M059J (cell line): ENCODE results near the gene SPINK14. TPM values are rescaled to one million over a fixed set of nuclear protein-coding genes. Genes with fewer than 3 reads are reported as not detected.
A peak's percentile ranks its signal among the peaks of the same experiment; 100 is the strongest.

Source experiments
- DNase-seq: peaks from one replicate; pipeline ENCODE4 v3.0.0-alpha.2; 2012; ENCODE audit warnings: low read depth
- total RNA-seq: library from RNA; depleted of rRNA; stranded (reverse); fragments of >200 nt; shearing (Covaris generic); gene quantifications from 2 replicates; pipeline ENCODE4 v1.2.3, GENCODE V29; 2014; rRNA removed

Gene SPINK14, protein sequence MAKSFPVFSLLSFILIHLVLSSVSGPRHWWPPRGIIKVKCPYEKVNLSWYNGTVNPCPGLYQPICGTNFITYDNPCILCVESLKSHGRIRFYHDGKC
- not detected in 2 replicates for total RNA-seq

DNA sequence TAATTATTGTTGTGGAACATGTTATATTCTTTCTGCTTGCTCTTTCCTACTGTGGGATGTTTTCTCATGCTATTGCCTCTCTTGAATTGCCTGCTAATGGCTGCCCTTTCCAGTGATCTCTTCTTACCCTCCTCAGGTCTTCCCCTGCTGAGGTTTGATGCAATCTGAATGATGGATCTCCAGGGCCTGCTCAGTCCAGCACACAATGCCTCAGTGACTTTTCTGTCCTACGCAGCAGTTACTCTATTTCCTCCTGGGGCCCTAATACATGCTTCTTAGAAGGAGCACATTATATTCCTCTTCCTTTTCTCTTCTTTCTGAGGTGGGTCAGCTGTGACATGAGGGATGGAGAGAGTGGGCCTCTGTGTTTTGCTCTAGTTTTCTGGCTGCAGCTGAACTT, at the start of gene SPINK14:
SPINK14 (plus strand) TSS at position 301 of the 400 bp plus-strand sequence. CDS start 1,187 bp downstream, outside the sequence.
- no peak for DNase-seq

DNA sequence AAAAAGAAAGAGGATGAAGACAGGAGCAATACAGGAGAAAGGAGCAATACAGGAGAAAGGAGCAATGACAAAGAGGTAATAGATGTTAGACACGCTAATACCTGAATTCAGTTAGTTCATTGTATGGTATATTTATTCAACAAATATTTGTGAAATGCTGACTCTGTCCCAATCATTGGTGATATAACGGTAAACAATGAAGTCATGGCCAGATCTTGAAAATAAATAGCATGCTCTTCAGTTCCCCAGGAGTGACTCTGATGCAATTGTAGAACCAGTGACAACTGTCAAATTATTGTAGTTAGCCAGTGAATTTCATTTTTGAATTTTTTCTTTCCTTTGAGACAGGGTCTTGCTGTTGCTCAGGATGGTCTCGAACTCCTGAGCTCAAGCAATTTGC, 48.0 kb upstream of the SPINK14 start:
- DNase-seq = no peak

DNA sequence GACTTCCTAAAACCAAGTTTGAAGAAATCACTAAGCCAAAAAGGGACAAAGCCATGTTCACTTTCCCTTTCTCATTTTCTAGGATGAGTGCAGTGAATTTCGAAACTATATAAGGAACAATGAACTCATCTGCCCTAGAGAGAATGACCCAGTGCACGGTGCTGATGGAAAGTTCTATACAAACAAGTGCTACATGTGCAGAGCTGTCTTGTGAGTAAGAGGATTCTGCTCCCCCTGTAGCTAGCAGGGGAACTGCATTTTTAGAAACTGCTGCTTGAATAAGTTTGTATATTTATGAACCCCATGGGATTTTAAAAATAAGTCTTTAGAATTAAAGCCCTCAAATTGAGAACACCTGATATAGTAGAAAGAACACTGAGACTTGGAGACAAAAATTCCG, 42.7 kb upstream of the SPINK14 start:
- no peak for DNase-seq

DNA sequence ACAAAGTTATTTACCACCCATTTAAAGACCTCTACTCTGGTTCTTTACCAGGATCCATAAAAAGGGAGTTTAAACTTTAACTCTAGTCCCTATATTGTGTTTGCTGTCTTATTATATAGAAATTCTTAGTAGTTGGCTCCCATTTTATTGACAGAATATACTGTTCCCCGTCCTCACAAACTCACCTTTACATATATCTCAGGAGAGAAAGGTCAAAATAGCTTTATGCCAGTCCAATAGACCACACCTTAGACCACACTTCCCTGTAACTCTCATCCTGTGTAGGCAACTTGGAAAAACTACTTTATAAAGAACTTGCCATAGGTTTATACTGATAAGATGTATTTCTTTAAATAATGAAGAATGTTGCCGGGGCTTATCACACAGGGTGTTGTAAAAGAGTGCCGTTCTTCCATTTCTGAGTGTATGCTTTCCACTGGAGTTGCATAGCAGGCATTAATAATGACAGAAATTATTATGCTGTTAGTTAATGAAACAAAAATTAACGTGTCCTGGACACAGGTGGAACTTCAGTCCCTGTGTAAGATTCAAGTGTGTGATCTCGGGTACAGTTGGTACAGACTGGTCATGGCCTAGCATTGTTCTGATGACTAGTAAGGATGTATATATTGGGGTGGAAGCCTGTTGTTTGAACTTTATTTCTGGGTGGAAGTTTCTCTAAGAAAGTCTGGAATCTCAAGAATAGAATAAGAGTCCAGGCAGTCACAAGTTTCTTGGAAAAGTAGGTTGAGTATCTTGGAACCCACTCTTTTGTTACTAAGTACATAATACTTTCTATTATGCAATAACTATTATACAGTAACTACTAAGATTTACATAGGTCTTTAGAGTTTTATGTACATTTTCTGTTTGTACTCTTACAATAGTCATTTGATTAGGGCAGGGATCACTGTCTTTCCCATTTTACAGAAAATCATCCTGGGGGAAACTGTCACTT, 33.0 kb upstream of the SPINK14 start:
- DNase-seq = no peak

DNA sequence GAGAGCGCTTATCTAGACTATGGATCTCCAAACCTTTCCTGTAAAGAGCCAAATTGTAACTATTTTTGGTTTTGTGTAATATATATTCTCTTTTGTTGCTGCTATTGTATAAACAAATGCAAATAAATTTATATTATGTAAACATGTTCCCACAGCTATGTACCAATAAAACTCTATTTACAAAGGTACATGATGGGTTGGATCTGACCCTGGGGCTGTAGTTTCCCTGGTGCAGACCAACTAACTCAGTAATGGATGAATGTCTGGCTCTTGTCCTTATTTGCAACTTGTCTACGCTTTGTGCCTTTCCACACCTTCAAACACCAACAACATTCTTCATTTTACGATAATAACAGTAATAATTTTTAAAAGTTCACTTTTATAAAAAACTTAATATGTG, 27.5 kb upstream of the SPINK14 start:
- no peak for DNase-seq

DNA sequence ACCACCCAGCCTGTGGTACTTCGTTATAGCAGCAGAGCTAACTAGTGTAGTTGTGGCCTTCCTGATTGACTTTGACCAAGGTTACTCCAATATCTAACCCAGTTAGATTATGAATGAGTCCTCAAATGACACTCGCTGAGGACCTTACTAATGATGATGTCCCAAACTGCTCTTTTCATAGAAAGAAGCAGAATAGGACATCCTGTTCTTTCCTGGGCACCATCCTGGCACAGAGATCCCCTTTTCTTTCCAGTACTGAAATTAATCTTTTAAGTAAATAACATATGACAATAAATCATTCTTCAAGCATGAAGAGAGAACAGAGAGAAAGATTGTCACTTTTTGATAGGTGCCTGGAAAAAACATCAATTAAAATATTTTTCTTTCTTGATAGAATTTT, 26.7 kb upstream of the SPINK14 start:
- no peak for DNase-seq

DNA sequence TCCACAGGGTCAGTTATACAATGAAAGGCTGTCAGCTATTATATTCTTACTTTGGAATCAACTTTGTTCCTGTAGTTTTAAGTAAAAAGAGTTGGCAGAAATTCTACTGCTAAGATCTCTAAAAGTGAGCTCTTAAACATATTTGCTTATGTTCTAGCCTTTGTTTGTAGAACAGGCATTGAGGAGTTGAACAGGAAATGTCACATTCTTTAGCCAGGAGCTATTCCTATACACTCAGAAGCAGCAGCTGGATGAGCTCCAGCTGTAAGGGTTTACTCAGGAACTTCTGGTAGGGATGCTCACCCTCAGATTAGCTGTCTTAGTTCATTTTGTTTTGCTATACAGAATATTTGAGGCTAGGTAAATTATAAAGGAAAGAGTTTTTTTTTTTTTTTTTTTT, 22.4 kb upstream of the SPINK14 start:
- DNase-seq = no peak

DNA sequence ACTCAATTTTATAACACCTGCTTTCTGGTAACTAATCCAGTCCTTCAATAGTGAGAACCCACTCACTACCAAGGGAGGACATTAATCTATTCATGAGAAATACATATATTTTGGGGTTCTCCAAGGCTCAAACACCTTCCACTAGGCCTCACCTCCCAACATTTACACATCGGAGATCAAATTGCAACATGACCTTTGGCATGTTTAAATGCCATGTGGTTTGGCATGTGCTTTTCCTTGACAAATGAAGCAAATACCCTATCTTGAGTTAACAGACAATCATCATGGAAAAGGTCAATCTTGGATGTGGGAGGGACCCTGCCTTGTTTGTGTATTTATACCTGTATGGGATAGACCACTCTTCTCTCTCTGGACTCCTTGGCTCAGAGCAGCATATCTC, 21.9 kb upstream of the SPINK14 start:
- no peak for DNase-seq

DNA sequence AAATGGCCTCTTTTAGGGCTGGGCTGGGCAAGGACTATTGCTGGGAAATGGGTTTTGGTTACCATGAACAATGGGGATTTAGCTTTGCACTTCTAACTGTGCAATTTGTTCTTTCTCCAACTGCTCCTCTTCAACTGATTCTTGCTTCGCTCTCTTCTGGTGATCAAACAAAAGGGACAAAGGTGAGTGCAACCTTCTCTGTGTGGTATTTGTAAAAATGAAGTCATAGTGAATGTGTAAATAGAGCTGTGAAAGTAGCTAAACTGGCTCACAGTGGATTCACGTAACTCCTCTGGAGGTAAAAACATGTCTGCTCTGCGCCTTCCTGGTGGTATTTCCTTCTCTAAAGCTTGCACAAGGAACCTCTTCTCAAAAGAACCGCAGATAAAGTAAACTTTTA, 20.9 kb upstream of the SPINK14 start:
- no peak for DNase-seq

DNA sequence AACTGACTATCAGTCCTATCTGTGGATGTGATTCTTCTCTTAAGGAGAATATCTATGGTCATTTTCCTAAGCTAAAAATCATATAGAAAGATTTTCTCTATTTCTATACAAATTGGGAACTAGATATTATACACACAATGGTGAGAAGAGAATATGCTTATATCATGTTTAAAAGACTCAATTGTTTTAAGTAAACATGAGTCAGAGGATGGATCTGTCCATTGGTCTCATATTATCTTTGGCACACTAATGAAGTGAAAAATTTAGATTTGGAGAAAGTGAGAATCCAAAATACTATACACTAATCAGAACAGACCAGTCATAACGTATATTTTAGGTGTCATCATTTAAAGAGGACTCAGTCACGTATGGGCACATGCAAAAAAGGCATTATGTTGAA, 16.5 kb upstream of the SPINK14 start:
- DNase-seq = no peak

DNA sequence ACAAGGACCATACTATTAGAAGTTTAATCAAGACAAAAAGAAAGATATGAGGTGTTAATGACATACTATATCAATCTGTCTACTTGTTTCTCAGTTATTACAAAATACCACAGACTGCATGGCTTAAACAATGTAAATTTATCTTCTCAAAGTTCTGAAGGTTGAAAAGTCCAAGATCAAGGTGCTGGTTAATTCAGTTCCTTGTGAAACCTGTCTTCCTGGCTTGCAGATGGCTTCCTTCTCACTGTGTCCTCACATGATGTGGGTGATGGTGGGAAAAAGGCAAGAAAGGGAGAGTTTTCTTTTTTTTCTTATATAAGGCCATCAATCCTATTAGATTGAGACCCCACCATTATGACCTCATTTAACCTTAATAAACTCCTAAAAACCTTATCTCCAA, 15.6 kb upstream of the SPINK14 start:
- DNase-seq = no peak

DNA sequence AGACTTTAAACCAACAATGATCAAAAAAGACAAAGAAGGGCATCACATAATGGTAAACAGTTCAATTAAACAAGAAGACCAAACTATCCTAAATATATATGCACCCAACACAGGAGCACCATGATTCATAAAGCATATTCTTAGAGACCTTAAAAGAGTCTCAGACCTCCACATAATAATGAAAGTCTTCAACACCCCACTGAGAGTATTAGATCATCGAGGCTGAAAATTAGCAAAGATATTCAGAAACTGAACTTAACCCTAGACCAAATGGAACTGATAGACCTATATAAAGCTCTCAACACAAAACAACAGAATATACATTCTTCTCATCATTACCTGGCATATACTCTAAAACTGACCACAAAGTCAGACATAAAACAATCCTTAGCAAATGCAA, 11.7 kb upstream of the SPINK14 start:
- DNase-seq = no peak

DNA sequence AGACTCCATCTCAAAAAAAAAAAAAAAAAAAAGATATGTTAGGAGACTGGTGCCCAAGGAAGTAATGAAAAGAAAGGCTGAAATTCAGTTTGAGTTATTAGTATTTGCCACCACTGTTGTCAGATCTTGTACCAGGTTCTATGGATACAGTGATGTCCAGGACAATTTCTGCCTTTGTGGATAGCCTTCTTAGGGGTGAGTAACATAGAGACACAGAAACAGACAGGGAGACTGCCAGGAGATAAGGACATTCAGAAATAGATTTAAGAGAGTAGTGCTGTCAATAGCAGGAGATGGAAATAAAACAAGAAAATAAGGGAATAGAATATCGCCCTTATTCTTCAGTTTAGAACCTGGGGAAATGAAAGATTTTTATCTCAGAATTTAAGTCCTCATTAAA, 6.3 kb upstream of the SPINK14 start:
- no peak for DNase-seq

DNA sequence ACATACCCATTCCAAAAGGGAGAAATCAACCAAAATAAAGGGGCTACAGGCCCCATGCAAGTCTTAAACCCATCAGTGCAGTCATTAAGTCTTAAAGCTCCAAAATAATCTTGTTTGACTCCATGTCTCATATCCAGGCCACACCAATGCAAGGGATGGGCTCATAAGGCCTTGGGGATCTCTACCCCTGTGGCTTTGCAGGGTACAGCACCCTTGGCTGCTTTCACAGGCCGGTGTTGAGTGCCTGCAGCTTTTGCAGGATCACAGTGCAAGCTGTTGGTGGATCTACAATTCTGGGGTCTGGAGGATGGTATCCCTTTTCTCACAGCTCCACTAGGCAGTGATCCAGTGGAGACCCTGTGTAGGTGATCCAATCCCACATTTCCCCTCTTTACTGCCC, 5.0 kb upstream of the SPINK14 start:
- DNase-seq = no peak

DNA sequence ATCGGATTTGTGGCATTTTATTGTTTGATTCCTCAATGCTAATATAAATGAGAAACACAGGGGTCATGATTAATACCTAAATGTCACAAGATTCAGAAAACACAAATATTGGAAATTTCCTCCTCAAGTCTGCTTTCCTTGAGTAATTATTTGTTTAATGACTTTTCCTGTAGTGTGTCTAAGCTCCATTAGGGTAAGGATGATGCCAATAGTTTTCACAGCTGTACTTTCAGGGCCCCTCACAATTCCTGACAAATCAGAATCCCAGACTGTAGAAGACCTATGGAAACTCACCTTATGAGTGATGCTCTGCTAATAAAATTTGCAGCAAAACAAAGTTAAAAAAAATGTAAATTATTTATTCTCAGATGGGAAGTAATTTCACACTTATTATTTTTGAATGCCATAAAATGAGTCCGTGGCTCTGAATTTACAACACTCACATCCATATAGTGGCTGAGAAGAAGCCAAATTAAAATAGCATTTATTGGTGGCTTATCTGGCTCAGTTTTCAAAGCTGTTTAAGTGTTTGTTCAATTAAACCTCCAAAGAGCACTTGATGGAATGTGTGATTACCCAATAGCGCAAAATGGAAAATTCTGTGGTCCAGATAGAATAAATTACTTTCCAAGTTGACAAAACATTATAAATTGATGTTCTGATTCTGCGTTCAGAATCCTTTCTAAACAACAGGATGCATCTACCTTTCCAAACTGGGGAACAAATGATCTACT, 1.6 kb upstream of the SPINK14 start:
- no peak for DNase-seq

DNA sequence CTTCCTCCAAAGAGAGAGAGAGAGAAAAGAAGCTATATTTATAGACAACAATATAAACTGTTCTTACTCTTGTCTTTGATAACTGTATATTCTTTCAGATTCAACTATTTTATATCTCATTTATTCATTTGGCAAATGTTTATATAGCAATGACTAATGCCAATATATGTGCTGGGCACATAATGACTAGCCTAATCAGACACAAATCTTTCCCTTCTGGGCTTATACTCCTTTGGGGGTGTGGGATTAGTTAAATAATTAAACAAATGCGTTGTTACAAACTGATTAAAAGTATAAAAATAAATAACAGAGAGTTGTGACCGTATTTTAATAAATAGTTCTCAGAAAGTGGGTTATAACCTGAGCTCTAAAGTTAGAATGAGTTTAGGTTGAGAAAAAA, 4.0 kb downstream of the SPINK14 start:
- no peak for DNase-seq

DNA sequence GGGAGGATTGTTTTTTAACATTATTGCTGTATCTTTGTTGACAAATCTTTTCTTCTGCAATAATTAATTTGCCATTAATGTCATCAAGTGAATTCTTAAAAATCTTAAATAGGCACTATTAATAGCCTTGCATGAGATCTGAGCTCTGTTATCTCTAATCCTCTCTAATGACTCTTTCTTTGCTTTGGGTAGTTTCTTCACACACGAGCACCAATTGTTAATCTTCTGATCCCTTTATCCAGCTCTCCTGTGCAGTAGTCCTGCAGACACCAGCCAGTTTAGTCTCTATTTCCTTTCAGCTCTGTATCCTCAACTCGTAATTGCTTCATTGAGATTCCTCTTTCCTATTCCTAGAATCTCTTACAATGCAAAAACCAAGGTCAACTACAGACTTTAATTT, 8.1 kb downstream of the SPINK14 start:
- no peak for DNase-seq

DNA sequence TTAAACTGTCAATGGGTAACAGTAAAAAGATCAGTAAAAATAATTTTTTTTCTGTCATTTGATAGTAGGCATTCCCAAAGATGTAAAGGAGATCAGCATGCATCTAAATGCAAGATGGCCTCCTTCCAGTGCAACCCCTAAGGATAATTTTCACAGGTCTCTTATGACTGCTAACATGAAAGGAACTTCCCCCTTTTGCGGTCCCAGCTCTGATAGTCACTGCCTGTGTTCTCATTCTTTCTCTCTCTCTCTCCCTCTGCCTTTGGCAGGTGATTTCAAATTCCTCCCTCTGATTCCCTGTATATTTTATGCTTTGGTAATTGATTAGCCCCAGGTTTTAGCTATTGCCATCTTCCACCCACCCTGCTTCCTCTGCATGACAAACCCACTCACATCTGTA, 8.9 kb downstream of the SPINK14 start:
- DNase-seq = no peak

DNA sequence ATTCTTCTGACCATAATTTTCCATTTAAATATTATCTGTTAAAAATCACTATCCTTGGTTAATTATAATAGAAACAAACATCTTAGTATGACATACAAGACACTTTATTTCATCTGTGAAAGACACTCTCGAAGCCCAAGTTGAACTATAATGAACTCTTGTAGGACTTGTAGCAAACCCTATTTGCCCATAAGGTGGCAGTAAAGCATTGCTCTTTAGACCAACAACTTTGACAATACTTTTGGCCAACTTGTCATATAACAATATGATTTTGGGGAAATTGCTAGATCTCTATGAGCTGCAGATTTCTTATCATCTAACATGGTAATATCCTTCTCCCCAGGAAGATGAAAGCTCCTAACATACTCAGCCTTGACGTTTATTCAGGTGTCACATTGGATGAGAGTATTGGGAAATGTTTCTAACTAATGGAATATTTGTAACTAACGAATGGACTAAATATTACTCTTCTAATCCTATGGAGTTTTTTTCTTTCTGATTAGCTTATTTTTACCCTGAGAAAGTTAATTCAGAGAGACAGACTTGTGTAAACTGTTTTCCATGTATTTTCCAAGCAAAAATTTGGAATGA, 11.0 kb downstream of the SPINK14 start:
- DNase-seq = peak; percentile 56

DNA sequence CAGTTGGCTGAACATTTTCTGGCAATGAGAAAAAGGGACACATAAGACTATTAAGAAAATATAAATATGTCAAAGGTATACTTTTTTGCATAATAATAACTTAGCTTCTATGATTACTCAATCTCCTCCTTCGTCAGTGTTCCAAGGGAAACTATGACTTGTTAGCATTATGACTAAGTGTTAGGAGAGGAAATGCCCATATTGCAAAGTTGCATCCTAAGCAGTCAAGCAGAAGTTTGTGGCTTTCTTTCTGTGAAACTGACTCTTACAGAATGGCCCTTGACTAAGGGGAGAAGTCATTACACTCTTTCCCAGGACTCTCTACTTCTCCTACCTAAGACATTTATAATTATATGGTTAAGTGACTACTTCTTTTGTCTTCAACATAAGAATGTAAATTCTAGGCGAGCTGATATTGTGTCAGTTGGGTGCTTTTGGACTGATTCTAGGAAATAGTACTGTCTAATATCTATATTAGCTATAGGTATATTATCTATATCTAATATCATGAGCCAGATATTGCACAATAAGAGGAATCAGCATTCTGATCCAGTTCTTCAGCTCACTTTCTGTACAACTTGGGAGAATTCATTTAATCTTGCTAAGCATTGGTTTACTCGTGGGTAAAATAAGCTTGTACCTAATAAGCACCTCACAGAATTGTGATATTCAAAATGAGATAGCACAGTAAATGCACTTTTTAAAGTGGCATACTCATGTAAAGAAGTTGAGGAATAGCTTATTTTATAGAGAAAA, 18.1 kb downstream of the SPINK14 start:
- DNase-seq = peak; percentile 60

DNA sequence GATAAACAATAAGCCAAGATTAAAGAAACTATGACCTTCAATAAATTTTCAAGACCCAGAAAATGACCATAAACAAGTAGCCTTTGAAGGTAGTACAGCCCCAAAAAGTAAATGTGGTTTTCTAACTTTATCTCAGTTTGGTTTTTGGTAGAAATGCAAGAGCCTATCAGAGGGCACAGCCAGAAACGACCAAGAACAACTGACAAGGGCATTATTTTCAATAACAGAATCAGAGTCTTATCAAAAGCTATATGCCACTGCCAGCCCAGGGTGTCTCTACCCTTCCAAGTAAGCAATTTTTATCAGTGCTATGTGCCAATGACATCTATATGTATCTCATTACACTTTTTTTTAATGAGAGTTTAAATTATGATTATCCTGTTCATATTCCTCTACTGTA, 22.7 kb downstream of the SPINK14 start:
- DNase-seq = no peak

DNA sequence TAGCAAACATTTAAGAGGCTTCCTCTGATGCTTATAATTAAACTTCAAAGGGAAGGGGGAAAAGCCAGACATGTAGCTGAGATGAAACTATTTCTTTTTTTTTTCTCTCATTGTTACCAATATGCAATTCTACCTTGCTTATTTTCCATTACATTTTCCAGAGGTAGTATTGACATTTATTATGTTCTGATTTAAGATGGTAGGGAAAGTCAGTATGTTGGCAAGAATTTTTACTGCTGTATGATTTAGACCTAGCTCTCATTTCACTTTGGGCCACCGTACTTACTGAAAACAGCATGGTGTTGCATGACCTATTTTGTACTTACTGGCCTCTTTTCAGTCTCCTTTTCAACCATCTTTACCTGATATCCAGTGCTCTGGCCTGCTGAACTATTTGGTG, 24.9 kb downstream of the SPINK14 start:
- DNase-seq = no peak
